GM20431 (cell line): ENCODE results near the gene SPATS2.
"Not testable (repeated sequence)": the region's sequence is repeated elsewhere in the genome, so short reads cannot be mapped to it uniquely, and the experiment has no call there.

ENCODE experiments used
- in situ Hi-C: fragments of 300-500 bp; cut with MseI, MboI; formaldehyde crosslinking; loops from one replicate; pipeline ENCODE4 v1.15.0; 2020; ENCODE audit warnings: low sequenced_read_pairs; ENCODE audit not compliant: unreplicated experiment

SPATS2 gene

GRCh38 chr12:49347311-49348193, 19.7 kb upstream of the SPATS2 start:
- in situ Hi-C loops, result loop anchor here (10.0 kb wide), 1 partner anchor 63 kb away; no protein-coding TSS in a partner anchor

- in situ Hi-C loops, result loop anchor here (10.0 kb wide), 1 partner anchor 64 kb away; no protein-coding TSS in a partner anchor
Observed at GRCh38 chr12:49348781-49349180, 18.5 kb upstream of the SPATS2 start.

- in situ Hi-C loops, result loop anchor here (10.0 kb wide), 1 partner anchor 64 kb away; no protein-coding TSS in a partner anchor
Observed at GRCh38 chr12:49349266-49349665, 18.0 kb upstream of the SPATS2 start.

GRCh38 chr12:49352351-49352750, 14.9 kb upstream of the SPATS2 start:
- in situ Hi-C loops, result no loop called here

GRCh38 chr12:49355913-49356312, 11.3 kb upstream of the SPATS2 start:
- in situ Hi-C loops, result no loop called here

- in situ Hi-C loops, result no loop called here
Observed at GRCh38 chr12:49357103-49357678, 10.1 kb upstream of the SPATS2 start.

- in situ Hi-C loops, result no loop called here
Observed at GRCh38 chr12:49358483-49359141, 8.7 kb upstream of the SPATS2 start.

- in situ Hi-C loops, result loop anchor here (10.0 kb wide), 1 partner anchor 155 kb away; no protein-coding TSS in a partner anchor
Observed at GRCh38 chr12:49359671-49360070, 7.6 kb upstream of the SPATS2 start.

- in situ Hi-C loops, result loop anchor here (10.0 kb wide), 1 partner anchor 153 kb away; no protein-coding TSS in a partner anchor
Observed at GRCh38 chr12:49362077-49362476, 5.2 kb upstream of the SPATS2 start.

- in situ Hi-C loops, result loop anchor here (10.0 kb wide), 1 partner anchor 150 kb away; no protein-coding TSS in a partner anchor
Observed at GRCh38 chr12:49364989-49365388, 2.3 kb upstream of the SPATS2 start.

GRCh38 chr12:49365542-49365941, 1.7 kb upstream of the SPATS2 start:
- in situ Hi-C loops, result loop anchor here (10.0 kb wide), 1 partner anchor 149 kb away; no protein-coding TSS in a partner anchor

- in situ Hi-C loops, result loop anchor here (10.0 kb wide), 1 partner anchor 149 kb away; no protein-coding TSS in a partner anchor
Observed at GRCh38 chr12:49366096-49366651, 1.1 kb upstream of the SPATS2 start.

GRCh38 chr12:49366652-49367380, 446 bp upstream of the SPATS2 start:
- in situ Hi-C loops, result loop anchor here (10.0 kb wide), 1 partner anchor 148 kb away; no protein-coding TSS in a partner anchor

GRCh38 chr12:49368240-49368600, 958 bp downstream of the SPATS2 start:
- in situ Hi-C loops, result loop anchor here (10.0 kb wide), 1 partner anchor 147 kb away; no protein-coding TSS in a partner anchor

- in situ Hi-C loops, result loop anchor here (10.0 kb wide), 1 partner anchor 145 kb away; no protein-coding TSS in a partner anchor
Observed at GRCh38 chr12:49369411-49370145, 2.3 kb downstream of the SPATS2 start.

GRCh38 chr12:49370539-49370938, 3.3 kb downstream of the SPATS2 start:
- in situ Hi-C loops, result no loop called here

- in situ Hi-C loops, result no loop called here
Observed at GRCh38 chr12:49375406-49375805, 8.1 kb downstream of the SPATS2 start.

GRCh38 chr12:49377386-49377785, 10.1 kb downstream of the SPATS2 start:
- in situ Hi-C loops, result no loop called here

GRCh38 chr12:49380184-49380583, 12.9 kb downstream of the SPATS2 start:
- in situ Hi-C loops, result not testable (repeated sequence)
